ENCODE results near the gene IFNGR1. TPM values are rescaled to one million over a fixed set of nuclear protein-coding genes. Genes with fewer than 3 reads are reported as not detected.
A peak's percentile ranks its signal among the peaks of the same experiment; 100 is the strongest.
"Not testable (repeated sequence)": the region's sequence is repeated elsewhere in the genome, so short reads cannot be mapped to it uniquely, and the experiment has no call there.

The IFNGR1 gene
- total RNA-seq, 2 donors from 2014 or later = 58.2 to 131 TPM

DNA sequence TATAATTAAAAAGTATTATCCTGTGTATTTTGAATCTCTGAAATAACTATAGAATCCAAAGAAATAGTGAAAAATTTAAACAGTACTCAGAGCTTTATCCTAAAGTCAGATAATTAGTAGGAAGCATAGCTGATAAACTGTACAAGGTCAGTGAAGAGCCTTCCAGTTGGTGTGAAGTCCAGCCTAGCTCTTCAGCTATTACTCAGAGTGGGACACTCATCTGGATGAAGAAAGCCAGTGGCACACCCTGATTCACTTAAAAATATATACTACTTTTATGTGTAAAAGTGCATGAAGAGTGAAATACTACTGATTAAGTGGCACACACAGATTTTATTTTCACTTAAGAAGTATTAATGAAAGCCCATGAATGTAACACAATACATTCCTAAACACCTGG lies 3.1 kb downstream of the IFNGR1 start:
- no peak overlapping the region for H3K27ac ChIP-seq
- no peaks in the 10 kb centered on the region for H3K9me3 ChIP-seq
- intact Hi-C loops (cut with DNase I) = no loop called here
- peaks cover 7% of the 10 kb centered on the region for H3K4me1 ChIP-seq
- no peak overlapping the region for H3K9ac ChIP-seq (ENCODE audit: low read depth in 2 of 2, low read length in 2 of 2)
- DNase-seq = no peak
- TF ChIP-seq, protein P1, sequence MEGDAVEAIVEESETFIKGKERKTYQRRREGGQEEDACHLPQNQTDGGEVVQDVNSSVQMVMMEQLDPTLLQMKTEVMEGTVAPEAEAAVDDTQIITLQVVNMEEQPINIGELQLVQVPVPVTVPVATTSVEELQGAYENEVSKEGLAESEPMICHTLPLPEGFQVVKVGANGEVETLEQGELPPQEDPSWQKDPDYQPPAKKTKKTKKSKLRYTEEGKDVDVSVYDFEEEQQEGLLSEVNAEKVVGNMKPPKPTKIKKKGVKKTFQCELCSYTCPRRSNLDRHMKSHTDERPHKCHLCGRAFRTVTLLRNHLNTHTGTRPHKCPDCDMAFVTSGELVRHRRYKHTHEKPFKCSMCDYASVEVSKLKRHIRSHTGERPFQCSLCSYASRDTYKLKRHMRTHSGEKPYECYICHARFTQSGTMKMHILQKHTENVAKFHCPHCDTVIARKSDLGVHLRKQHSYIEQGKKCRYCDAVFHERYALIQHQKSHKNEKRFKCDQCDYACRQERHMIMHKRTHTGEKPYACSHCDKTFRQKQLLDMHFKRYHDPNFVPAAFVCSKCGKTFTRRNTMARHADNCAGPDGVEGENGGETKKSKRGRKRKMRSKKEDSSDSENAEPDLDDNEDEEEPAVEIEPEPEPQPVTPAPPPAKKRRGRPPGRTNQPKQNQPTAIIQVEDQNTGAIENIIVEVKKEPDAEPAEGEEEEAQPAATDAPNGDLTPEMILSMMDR (IDR thresholded peaks at IDR 0.05) = no peak
- H3K4me3 ChIP-seq = no peak overlapping the region
- H3K27me3 ChIP-seq = no peaks in the 10 kb centered on the region
- no peaks in the 10 kb centered on the region for H3K36me3 ChIP-seq

DNA sequence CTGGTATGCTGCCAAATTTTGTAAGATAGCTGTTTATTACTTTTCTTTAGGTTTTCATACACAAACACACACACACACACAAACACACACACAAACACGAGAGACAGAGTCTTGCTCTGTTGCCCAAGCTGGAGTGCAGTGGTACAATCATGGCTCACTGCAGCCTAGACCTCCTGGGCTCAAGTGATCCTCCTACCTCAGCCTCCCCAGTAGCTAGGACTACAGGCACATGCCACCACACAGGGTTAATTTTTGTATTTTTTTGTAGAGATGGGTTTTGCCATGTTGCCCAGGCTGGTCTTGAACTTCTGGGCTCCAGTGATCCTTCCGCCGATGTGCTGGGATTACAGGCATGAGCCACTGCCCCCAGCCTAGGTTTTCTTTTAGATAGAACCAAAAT lies 3.6 kb downstream of the IFNGR1 start:
- H3K27ac ChIP-seq = peak overlapping the region; percentile 8
- H3K9me3 ChIP-seq; H3K36me3 ChIP-seq; H3K4me3 ChIP-seq; H3K9ac ChIP-seq (ENCODE audit: low read depth in 2 of 2, low read length in 2 of 2); H3K4me1 ChIP-seq; H3K27me3 ChIP-seq; intact Hi-C loops (cut with DNase I); DNase-seq: not testable (repeated sequence)

DNA sequence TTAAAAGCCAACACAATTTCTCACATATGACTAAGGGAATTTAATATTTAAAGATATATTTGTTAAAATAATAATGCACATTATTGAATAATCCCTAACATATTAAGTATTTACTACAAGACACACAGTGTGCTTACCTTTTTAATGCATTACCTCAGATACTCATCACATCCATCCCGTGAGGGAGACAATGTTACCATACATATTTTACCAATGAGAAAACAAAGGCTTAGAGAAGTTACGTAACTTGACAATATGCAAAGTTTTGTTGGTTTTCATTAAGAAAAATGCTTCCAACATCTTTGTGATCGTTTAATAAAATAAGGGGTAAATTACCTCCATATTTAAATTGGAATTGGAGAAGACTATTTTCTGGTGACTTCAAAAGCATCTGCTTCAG lies 4.3 kb downstream of the IFNGR1 start:
- TF ChIP-seq, protein P1 (IDR thresholded peaks at IDR 0.05) = no peak
- Histone ChIP-seq H3K9me3 (no peaks in the 10 kb centered on the region), H3K4me1 (peaks cover 7% of the 10 kb centered on the region), H3K27me3 (no peaks in the 10 kb centered on the region), H3K27ac (no peak overlapping the region), H3K4me3 (no peak overlapping the region), H3K9ac (ENCODE audit: low read depth in 2 of 2, low read length in 2 of 2) (no peak overlapping the region), H3K36me3 (no peaks in the 10 kb centered on the region)
- intact Hi-C loops (cut with DNase I) = no loop called here
- no peak for DNase-seq

DNA sequence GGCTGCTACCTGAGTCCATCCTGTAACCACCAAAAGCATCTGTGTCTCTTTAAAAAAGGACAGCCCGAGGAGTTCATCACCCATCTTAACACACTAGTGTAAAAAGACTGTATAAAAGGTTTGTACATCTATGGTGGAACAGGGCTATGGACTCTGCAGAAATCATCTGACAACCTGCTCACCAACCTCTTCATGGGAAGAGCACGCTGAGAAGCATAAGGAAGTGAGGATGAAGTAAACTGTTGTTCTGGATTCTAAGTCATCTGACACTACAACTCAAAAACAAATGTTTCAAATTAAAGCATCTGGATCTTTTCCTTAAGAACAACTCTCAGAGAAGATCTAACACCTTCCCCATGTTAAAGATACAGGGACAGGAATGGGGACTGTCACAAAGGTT lies 5.4 kb downstream of the IFNGR1 start:
- Histone ChIP-seq H3K27me3 (no peaks in the 10 kb centered on the region), H3K4me1 (peaks cover 7% of the 10 kb centered on the region), H3K27ac (no peak overlapping the region), H3K4me3 (no peak overlapping the region), H3K9me3 (no peaks in the 10 kb centered on the region), H3K36me3 (no peaks in the 10 kb centered on the region), H3K9ac (ENCODE audit: low read depth in 2 of 2, low read length in 2 of 2) (no peak overlapping the region)
- TF ChIP-seq, protein P1 (IDR thresholded peaks at IDR 0.05) = no peak
- no peak for DNase-seq
- intact Hi-C loops (cut with DNase I) = no loop called here

DNA sequence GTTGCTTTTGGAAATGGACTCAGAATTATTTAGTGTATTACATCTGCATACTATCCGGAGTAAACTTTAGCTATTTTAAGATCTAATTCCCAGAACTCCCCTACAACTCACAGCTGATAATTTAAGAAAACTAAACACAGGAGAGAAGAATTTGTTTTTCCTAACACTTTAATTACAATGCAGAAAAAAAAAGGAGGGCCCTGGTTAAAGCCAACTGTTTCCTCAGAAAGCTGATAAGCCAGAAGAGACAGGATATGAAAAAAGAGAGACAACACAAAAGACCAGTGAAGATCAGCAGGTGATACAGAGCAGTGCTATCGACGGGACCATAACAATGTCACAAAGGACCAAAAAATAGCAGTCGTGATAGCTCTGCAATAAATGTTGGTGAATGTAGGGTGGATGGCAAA lies 5.8 kb downstream of the IFNGR1 start:
- TF ChIP-seq, protein P1 (IDR thresholded peaks at IDR 0.05) = no peak
- Histone ChIP-seq H3K9me3 (no peaks in the 10 kb centered on the region), H3K27me3 (no peaks in the 10 kb centered on the region), H3K27ac (no peak overlapping the region), H3K9ac (ENCODE audit: low read depth in 2 of 2, low read length in 2 of 2) (no peak overlapping the region), H3K4me3 (no peak overlapping the region), H3K36me3 (no peaks in the 10 kb centered on the region), H3K4me1 (peaks cover 7% of the 10 kb centered on the region)
- intact Hi-C loops (cut with DNase I) = no loop called here
- DNase-seq = no peak

DNA sequence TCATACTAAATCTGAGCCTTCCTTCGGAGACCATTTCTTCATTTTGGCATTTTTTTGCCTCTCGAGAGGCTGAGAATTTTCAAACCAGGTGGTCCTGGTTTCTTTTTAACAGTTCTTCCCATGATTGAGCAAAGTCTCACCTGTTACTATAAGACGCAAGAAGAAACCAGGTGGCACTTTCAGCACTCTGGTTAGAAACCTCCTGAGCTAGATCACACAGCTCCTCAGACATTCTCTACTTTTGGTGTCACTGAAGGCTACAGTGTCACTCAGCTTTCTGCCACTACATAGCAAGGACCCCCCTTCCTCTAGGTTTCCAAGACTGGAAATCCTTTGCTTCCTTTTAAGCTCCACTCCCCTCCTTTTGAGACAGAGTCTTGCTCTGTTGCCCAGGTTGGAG lies 7.3 kb downstream of the IFNGR1 start:
- no peak overlapping the region for H3K27ac ChIP-seq
- intact Hi-C loops (cut with DNase I) = no loop called here
- DNase-seq = no peak
- H3K4me1 ChIP-seq = peaks cover 2% of the 10 kb centered on the region
- no peaks in the 10 kb centered on the region for H3K27me3 ChIP-seq
- H3K4me3 ChIP-seq = no peak overlapping the region
- TF ChIP-seq, protein P1 (IDR thresholded peaks at IDR 0.05) = no peak
- no peaks in the 10 kb centered on the region for H3K36me3 ChIP-seq
- H3K9me3 ChIP-seq = no peaks in the 10 kb centered on the region
- no peak overlapping the region for H3K9ac ChIP-seq (ENCODE audit: low read depth in 2 of 2, low read length in 2 of 2)
